Upper lobe of left lung (tissue), 6 donors: ENCODE measurements around the gene ATL1. TPM values are rescaled to one million over a fixed set of nuclear protein-coding genes. Genes with fewer than 3 reads are reported as not detected.

Experiments
- ATAC-seq, 2 donors: fragments of 200-7000 bp; cut with Tn5 transposase; one replicate each; pipeline ENCODE4 v1.9.1; 2022; ENCODE audit warnings: mild to moderate bottlenecking in 2 of 2, moderate library complexity in 2 of 2; ENCODE audit not compliant: low FRiP score in 2 of 2
- DNase-seq, 2 donors: peaks; one replicate each; pipeline ENCODE4 v3.0.0-alpha.2; 2019 to 2020
- H3K27ac ChIP-seq, 4 donors: fragments of 200-600 bp; sonication (generic); one replicate each; pipeline ENCODE4 v1.5.1; 2016 to 2019
- H3K27me3 ChIP-seq, 4 donors: fragments of 200-600 bp; sonication (generic); one replicate each; pipeline ENCODE4 v1.5.1; 2017 to 2019
- H3K36me3 ChIP-seq, 4 donors: fragments of 200-600 bp; sonication (generic); one replicate each; pipeline ENCODE4 v1.5.1; 2016 to 2019
- H3K4me1 ChIP-seq, 4 donors: fragments of 200-600 bp; sonication (generic); one replicate each; pipeline ENCODE4 v1.5.1; 2018 to 2019
- H3K4me3 ChIP-seq, 4 donors: fragments of 200-600 bp; sonication (generic); one replicate each; pipeline ENCODE4 v1.5.1; 2017 to 2019; ENCODE audit warnings: mild to moderate bottlenecking in 2 of 4, moderate library complexity in 1 of 4
- H3K9me3 ChIP-seq, 4 donors: fragments of 200-600 bp; sonication (generic); one replicate each; pipeline ENCODE4 v1.5.1; 2018 to 2019
- EP300 ChIP-seq, 4 donors: sonication (generic); formaldehyde crosslinking; IDR thresholded peaks; one replicate each; pipeline ENCODE4 v1.5.1; 2017; ENCODE audit warnings: antibody characterized with exemption in 4 of 4, control low read depth in 2 of 4
- POLR2A ChIP-seq, 4 donors: fragments of 450-650 bp; IDR thresholded peaks; one replicate each; pipeline ENCODE4 v1.5.1; 2016 to 2017; ENCODE audit warnings: antibody characterized with exemption in 4 of 4, mild to moderate bottlenecking in 2 of 4
- POLR2AphosphoS5 ChIP-seq, 2 donors: sonication (generic); formaldehyde crosslinking; IDR thresholded peaks; one replicate each; pipeline ENCODE4 v1.5.1; 2017; ENCODE audit warnings: antibody characterized with exemption in 2 of 2
- WGBS, 2 donors: methylation state at CpG; one replicate each; pipeline ENCODE4 v1.1.5; 2017 to 2018; 5-methylcytosine and 5-hydroxymethylcytosine counted together
- total RNA-seq, 6 donors: library from RNA; depleted of rRNA in 4 of 6; stranded (reverse); fragments of >200 nt in 4 of 6; gene quantifications; one replicate each; pipeline versions ENCODE4 v1.1.0 to v1.2.1, GENCODE V29; 2016 to 2021
- TF ChIP-seq, protein P1 (sequence below), 6 experiments: fragments of 450-650 bp in 4 of 6; fragments of 200-600 bp in 2 of 6; sonication (generic) in 2 of 6; IDR thresholded peaks; one replicate each; pipeline ENCODE4 v1.5.1; 2016 to 2019; ENCODE audit warnings: antibody characterized with exemption in 6 of 6
- donor health status: DM: no; HTN: no; CAD: no; lungs with moderate emphysema.
- donor health status: DM: no; HTN: yes; CAD: no; lungs with severe emphysema.

Gene ATL1
- total RNA-seq, 6 donors from 2014 or later, result 1.3 to 7.9 (median 5.3) TPM

DNA sequence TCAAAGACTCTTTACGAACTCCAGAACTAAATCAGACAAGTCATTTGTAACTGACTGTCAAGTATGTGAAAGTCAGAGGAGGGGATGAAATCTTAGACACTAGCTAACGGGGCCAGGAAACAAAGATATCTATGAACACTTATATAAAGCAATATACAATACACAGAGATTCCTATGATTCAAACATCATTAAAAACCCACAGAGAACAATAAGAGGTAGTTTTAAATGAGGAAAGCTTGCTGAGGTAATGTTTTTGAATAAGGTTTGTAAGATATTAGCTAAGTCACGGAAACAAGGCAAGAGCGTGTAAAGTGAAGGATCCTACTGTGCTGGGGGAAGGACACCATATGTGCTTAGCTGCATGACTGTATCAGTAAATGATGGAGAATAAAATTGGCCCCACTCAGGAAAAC lies 71.5 kb downstream of the ATL1 start:
- H3K36me3 ChIP-seq, result peaks cover 0 to 45% (median under 1%) of the 10 kb centered on the region in 4 donors
- WGBS, 2 donors, result 92 to 94% methylated on average over 4 of the region's 4 CpGs

DNA sequence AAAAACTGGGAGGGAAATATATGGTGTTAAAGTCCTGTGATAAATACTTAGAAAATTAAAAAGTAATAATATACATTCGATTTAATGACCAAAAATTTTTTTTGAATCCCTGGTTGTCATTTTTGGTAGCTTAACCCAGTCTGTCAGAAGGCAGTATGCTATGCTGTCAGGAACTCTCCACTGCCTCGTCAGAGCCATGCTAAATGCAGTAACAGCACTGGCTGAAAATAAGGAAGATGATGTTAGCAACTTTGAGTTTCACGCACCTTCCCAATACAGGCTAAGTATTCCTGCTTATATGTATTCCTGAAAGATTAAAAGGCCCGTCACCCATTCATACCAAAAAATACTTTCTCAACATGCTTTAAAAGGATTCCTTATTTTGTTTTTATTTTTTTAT lies 74.0 kb downstream of the ATL1 start:
- TF ChIP-seq POLR2AphosphoS5 (IDR thresholded peaks at IDR 0.05) (no peak), EP300 (IDR thresholded peaks at IDR 0.05) (no peak)
- TF ChIP-seq, protein P1, sequence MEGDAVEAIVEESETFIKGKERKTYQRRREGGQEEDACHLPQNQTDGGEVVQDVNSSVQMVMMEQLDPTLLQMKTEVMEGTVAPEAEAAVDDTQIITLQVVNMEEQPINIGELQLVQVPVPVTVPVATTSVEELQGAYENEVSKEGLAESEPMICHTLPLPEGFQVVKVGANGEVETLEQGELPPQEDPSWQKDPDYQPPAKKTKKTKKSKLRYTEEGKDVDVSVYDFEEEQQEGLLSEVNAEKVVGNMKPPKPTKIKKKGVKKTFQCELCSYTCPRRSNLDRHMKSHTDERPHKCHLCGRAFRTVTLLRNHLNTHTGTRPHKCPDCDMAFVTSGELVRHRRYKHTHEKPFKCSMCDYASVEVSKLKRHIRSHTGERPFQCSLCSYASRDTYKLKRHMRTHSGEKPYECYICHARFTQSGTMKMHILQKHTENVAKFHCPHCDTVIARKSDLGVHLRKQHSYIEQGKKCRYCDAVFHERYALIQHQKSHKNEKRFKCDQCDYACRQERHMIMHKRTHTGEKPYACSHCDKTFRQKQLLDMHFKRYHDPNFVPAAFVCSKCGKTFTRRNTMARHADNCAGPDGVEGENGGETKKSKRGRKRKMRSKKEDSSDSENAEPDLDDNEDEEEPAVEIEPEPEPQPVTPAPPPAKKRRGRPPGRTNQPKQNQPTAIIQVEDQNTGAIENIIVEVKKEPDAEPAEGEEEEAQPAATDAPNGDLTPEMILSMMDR (IDR thresholded peaks at IDR 0.05), result no peak
- Histone ChIP-seq H3K4me1 (no peaks in the 10 kb centered on the region), H3K36me3 (peaks cover 0 to 42% (median 1%) of the 10 kb centered on the region in 4 donors), H3K27me3 (no peaks in the 10 kb centered on the region), H3K4me3 (no peak overlapping the region), H3K9me3 (no peaks in the 10 kb centered on the region), H3K27ac (no peak overlapping the region)
- ATAC-seq, result no peak
- no peak for DNase-seq
- WGBS, 2 donors, result 83 to 88% methylated on average over 4 of the region's 4 CpGs

More for the DNA sequence above, 71.5 kb downstream of the ATL1 start:
- ATAC-seq (no peak), DNase-seq (no peak)
- Histone ChIP-seq H3K4me3 (no peak overlapping the region), H3K4me1 (no peaks in the 10 kb centered on the region), H3K27me3 (no peaks in the 10 kb centered on the region), H3K9me3 (no peaks in the 10 kb centered on the region), H3K27ac (no peak overlapping the region)
- no peak for TF ChIP-seq EP300 (IDR thresholded peaks at IDR 0.05)
- TF ChIP-seq POLR2A (IDR thresholded peaks at IDR 0.05), result no peak

DNA sequence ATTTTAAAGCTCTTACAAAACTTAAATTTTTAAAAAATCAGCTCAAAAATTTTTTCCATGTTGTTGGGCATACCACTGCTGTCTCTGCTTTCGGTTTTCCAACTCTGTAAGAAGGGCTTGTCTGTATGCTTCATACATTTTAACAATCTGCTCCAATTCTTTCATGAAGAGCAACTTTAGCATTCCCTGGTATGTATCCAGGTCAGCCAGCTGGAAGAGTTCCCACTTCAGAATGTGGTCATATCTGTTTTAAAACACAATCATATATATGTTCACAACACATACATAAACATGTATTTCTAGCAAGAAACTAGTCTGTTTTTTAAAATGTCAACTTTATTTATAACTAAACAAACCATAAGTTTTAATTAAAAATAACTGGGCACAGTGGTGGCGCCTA lies 75.2 kb downstream of the ATL1 start:
- Histone ChIP-seq H3K9me3 (no peaks in the 10 kb centered on the region), H3K4me3 (no peak overlapping the region), H3K27me3 (no peaks in the 10 kb centered on the region), H3K27ac (no peak overlapping the region), H3K36me3 (peaks cover 2 to 45% (median 5%) of the 10 kb centered on the region in 4 donors), H3K4me1 (no peaks in the 10 kb centered on the region)
- no peak for TF ChIP-seq EP300 (IDR thresholded peaks at IDR 0.05)
- no peak for DNase-seq
- no peak for ATAC-seq
- WGBS, 2 donors, result 86 to 89% methylated on average over 2 of the region's 2 CpGs

DNA sequence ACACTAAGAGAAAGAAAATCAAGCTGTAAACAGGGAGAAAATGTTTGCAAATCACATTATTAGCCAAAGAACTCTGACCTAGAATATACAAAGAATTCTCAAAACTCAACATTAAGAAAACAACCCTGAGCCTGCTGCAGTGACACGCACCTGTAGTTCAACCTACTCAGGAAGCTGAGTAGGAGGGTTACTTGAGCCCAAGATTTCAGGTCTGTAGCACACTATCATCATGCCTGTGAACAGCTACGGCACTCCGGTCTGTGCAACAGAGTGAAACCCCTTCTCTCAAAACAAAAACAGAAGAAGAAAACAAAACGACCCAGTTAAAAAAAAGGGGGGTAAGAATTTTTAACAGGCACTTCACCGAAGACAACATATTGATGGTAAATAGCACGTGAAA lies 87.3 kb downstream of the ATL1 start:
- no peak overlapping the region for H3K27ac ChIP-seq
- no peak for ATAC-seq
- 84 to 92% methylated on average over 6 of the region's 6 CpGs for WGBS, 2 donors

DNA sequence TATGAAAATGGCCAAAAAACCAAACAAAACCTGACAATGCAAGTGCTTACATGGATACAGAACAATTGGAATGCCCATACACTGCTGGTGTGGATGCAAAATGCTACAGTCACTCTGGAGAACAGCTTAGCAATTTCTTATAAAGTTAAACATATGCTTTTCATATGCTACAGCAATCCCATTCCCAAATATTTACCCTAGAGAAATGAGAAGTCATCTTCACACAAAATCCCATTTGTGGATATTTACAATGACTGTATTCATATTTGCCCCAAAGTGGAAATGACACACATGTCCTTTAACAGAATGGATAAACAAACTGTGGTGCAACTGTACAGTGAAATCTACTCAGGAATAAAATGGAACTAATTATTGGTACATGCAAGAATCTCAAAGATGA lies 87.8 kb downstream of the ATL1 start:
- no peak for DNase-seq
- Histone ChIP-seq H3K9me3 (no peaks in the 10 kb centered on the region), H3K36me3 (peaks cover 0 to 13% (median 0%) of the 10 kb centered on the region in 4 donors), H3K27ac (no peak overlapping the region), H3K4me3 (no peak overlapping the region), H3K4me1 (peaks cover 0 to 15% (median 0%) of the 10 kb centered on the region in 4 donors), H3K27me3 (no peaks in the 10 kb centered on the region)
- TF ChIP-seq, protein P1 (IDR thresholded peaks at IDR 0.05), result no peak
- ATAC-seq, result no peak

More for the DNA sequence above, 87.3 kb downstream of the ATL1 start:
- H3K9me3 ChIP-seq, result no peaks in the 10 kb centered on the region
- peaks cover 0 to 15% (median 0%) of the 10 kb centered on the region in 4 donors for H3K4me1 ChIP-seq
- H3K4me3 ChIP-seq, result no peak overlapping the region
- H3K27me3 ChIP-seq, result no peaks in the 10 kb centered on the region
- no peak for DNase-seq
- no peak for TF ChIP-seq POLR2A (IDR thresholded peaks at IDR 0.05)
- TF ChIP-seq EP300 (IDR thresholded peaks at IDR 0.05), result no peak
- TF ChIP-seq, protein P1 (IDR thresholded peaks at IDR 0.05), result no peak
- TF ChIP-seq POLR2AphosphoS5 (IDR thresholded peaks at IDR 0.05), result no peak
- H3K36me3 ChIP-seq, result peaks cover 0 to 16% (median 0%) of the 10 kb centered on the region in 4 donors

DNA sequence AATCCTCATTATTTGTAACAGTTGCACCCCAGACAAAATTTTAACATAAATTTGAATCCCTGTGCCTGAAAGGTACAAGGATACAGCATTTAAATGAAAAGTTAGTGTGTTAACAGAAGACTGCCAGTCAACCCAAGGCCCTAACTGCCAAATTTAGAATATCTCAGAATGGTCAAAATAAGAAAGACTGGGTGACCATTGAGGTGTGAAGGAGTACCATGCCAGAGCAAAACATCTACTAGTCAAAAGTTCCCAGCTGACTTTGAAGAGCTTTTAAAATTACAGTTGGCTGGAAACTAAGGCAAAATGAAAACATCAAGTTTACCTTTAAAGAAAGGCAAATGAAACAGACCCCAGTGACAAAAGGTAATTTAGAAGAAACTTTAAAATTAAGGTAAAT lies 89.7 kb downstream of the ATL1 start:
- Histone ChIP-seq H3K27me3 (no peaks in the 10 kb centered on the region), H3K36me3 (peaks cover 0 to 2% (median 0%) of the 10 kb centered on the region in 4 donors), H3K9me3 (no peaks in the 10 kb centered on the region), H3K4me3 (no peak overlapping the region), H3K4me1 (peaks cover 0 to 12% (median 0%) of the 10 kb centered on the region in 4 donors), H3K27ac (no peak overlapping the region)
- no peak for DNase-seq
- no peak for ATAC-seq
- no peak for TF ChIP-seq POLR2AphosphoS5 (IDR thresholded peaks at IDR 0.05)
- no peak for TF ChIP-seq EP300 (IDR thresholded peaks at IDR 0.05)
- no peak for TF ChIP-seq POLR2A (IDR thresholded peaks at IDR 0.05)
- TF ChIP-seq, protein P1 (IDR thresholded peaks at IDR 0.05), result no peak
